ENCODE data around the gene CLDND2.

Gene CLDND2

GRCh38 chr19:51387924-51388389, 19.2 kb upstream of the CLDND2 start, which contains the start of gene LIM2:
Gene LIM2 (minus strand): TSS chr19:51387974. CDS start chr19:51387443, 531 bp downstream.
- H3K36me3 ChIP-seq: no peaks in the 10 kb centered on the region
- H3K9me3 ChIP-seq: no peaks in the 10 kb centered on the region
- H3K27ac ChIP-seq: no peak within 1 kb of the TSS
- H3K4me1 ChIP-seq: no peaks in the 10 kb centered on the region
- intact Hi-C loops (cut with DNase I; ENCODE audit: low total_unique reads): no loop called here
- TF ChIP-seq CTCF (IDR thresholded peaks at IDR 0.05): no peak
- no peak within 1 kb of the TSS for H3K4me3 ChIP-seq
- DNase-seq: no peak
- H3K27me3 ChIP-seq: peaks cover 0 to 25% of the 10 kb centered on the region in 2 donors

GRCh38 chr19:51386882-51387520, 18.2 kb upstream of the CLDND2 start:
- Histone ChIP-seq H3K4me3 (no peak overlapping the region), H3K36me3 (no peaks in the 10 kb centered on the region), H3K9me3 (no peaks in the 10 kb centered on the region), H3K27ac (no peak overlapping the region), H3K4me1 (no peaks in the 10 kb centered on the region), H3K27me3 (peaks cover 0 to 25% of the 10 kb centered on the region in 2 donors)
- no peak for DNase-seq
- intact Hi-C loops (cut with DNase I; ENCODE audit: low total_unique reads): no loop called here
- TF ChIP-seq CTCF (IDR thresholded peaks at IDR 0.05): no peak

- intact Hi-C loops (cut with DNase I; ENCODE audit: low total_unique reads): no loop called here
- no peaks in the 10 kb centered on the region for H3K4me1 ChIP-seq
- no peak for DNase-seq
- no peaks in the 10 kb centered on the region for H3K27me3 ChIP-seq
- H3K36me3 ChIP-seq: no peaks in the 10 kb centered on the region
- no peak for TF ChIP-seq CTCF (IDR thresholded peaks at IDR 0.05)
- H3K4me3 ChIP-seq: no peak overlapping the region
- H3K9me3 ChIP-seq: no peaks in the 10 kb centered on the region
- no peak overlapping the region for H3K27ac ChIP-seq
Measured at GRCh38 chr19:51382004-51382403, 13.2 kb upstream of the CLDND2 start.

- H3K4me1 ChIP-seq: no peaks in the 10 kb centered on the region
- intact Hi-C loops (cut with DNase I; ENCODE audit: low total_unique reads): no loop called here
- TF ChIP-seq CTCF (IDR thresholded peaks at IDR 0.05): no peak
- no peak overlapping the region for H3K4me3 ChIP-seq
- H3K27ac ChIP-seq: no peak overlapping the region
- H3K9me3 ChIP-seq: no peaks in the 10 kb centered on the region
- DNase-seq: no peak
- H3K36me3 ChIP-seq: no peaks in the 10 kb centered on the region
- H3K27me3 ChIP-seq: no peaks in the 10 kb centered on the region
Measured at GRCh38 chr19:51380379-51380778, 11.6 kb upstream of the CLDND2 start.

- Histone ChIP-seq H3K27me3 (peaks cover 0 to 2% of the 10 kb centered on the region in 2 donors), H3K4me3 (no peak overlapping the region), H3K9me3 (no peaks in the 10 kb centered on the region), H3K4me1 (no peaks in the 10 kb centered on the region), H3K36me3 (no peaks in the 10 kb centered on the region), H3K27ac (no peak overlapping the region)
- intact Hi-C loops (cut with DNase I; ENCODE audit: low total_unique reads): no loop called here
- TF ChIP-seq CTCF (IDR thresholded peaks at IDR 0.05): no peak
- DNase-seq: no peak
Measured at GRCh38 chr19:51377422-51377821, 8.6 kb upstream of the CLDND2 start.
